GM21576 (cell line): ENCODE measurements around the gene PNPLA4.

ENCODE experiments used
- ATAC-seq: cut with Tn5 transposase; IDR thresholded peaks from one replicate; pipeline ENCODE4 v1.9.1; 2021; ENCODE audit warnings: mild to moderate bottlenecking, moderate library complexity; ENCODE audit not compliant: unreplicated experiment

PNPLA4 gene

GRCh38 chrX:7876957-7877356, 50.3 kb downstream of the PNPLA4 start:
- ATAC-seq, result no peak

GRCh38 chrX:7872042-7872441, 55.2 kb downstream of the PNPLA4 start:
- no peak for ATAC-seq

GRCh38 chrX:7852166-7852565, 75.0 kb downstream of the PNPLA4 start:
- no peak for ATAC-seq
